RWPE1 (cell line): Measurements from ENCODE around the gene ADGRG6.

ENCODE experiments used
- CTCF ChIA-PET: fragments of 350-600 bp; sonication (Branson Sonifier 250); formaldehyde crosslinking; extraction: SDS; loops from one replicate; lab custom pipeline; 2021; lab: Yijun Ruan, JAX
- POLR2A ChIA-PET: fragments of 400-600 bp; formaldehyde crosslinking; extraction: SDS; loops from one replicate; lab custom pipeline; 2020; ENCODE audit warnings: antibody characterized with exemption; ENCODE audit not compliant: low non-redundant PET; lab: Yijun Ruan, JAX
- DNase-seq: peaks from one replicate; pipeline ENCODE4 v3.0.0; 2012; ENCODE audit warnings: low spot score
- H3K27ac ChIP-seq: fragments of 450-650 bp; 2 replicates; pipeline ENCODE4 v1.5.1; 2017
- CTCF ChIP-seq: fragments of 450-650 bp; conservative IDR thresholded peaks from 2 replicates; pipeline ENCODE4 v1.5.1; 2017; ENCODE audit warnings: low read depth, mild to moderate bottlenecking

Gene ADGRG6

GRCh38 chr6:142441716-142442115 is 139.9 kb downstream of the ADGRG6 start:
- no peak overlapping the region for H3K27ac ChIP-seq
- ChIA-PET CTCF (no interaction called here), POLR2A (no interaction called here)
- TF ChIP-seq CTCF: no peak
- DNase-seq: no peak

GRCh38 chr6:142443102-142443501 is 141.3 kb downstream of the ADGRG6 start:
- DNase-seq: no peak
- ChIA-PET POLR2A (no interaction called here), CTCF (no interaction called here)
- no peak for TF ChIP-seq CTCF
- no peak overlapping the region for H3K27ac ChIP-seq

- ChIA-PET POLR2A (no interaction called here), CTCF (no interaction called here)
- H3K27ac ChIP-seq: no peak overlapping the region
- TF ChIP-seq CTCF: no peak
- no peak for DNase-seq
These were observed 141.7 kb downstream of the ADGRG6 start for GRCh38 chr6:142443532-142443931.

GRCh38 chr6:142444376-142444775 is 142.6 kb downstream of the ADGRG6 start:
- DNase-seq: no peak
- H3K27ac ChIP-seq: no peak overlapping the region
- POLR2A ChIA-PET: no interaction called here
- TF ChIP-seq CTCF: no peak
- CTCF ChIA-PET: no interaction called here

- CTCF ChIA-PET: interaction anchor here (0.5 to 0.6 kb wide), 4 partner anchors 33 to 1062 kb away, joined by 3 to 4 read pairs (median 3); no protein-coding TSS in a partner anchor
- DNase-seq: no peak
- H3K27ac ChIP-seq: no peak overlapping the region
- TF ChIP-seq CTCF: no peak
- POLR2A ChIA-PET: no interaction called here
These were observed 143.1 kb downstream of the ADGRG6 start for GRCh38 chr6:142444881-142445301.

GRCh38 chr6:142446168-142446567 is 144.4 kb downstream of the ADGRG6 start:
- ChIA-PET POLR2A (no interaction called here), CTCF (no interaction called here)
- no peak for TF ChIP-seq CTCF
- no peak overlapping the region for H3K27ac ChIP-seq
- DNase-seq: no peak
